RWPE2 (cell line): ENCODE data around the gene ESR1.
A peak's percentile ranks its signal among the peaks of the same experiment; 100 is the strongest.

Source experiments
- ATAC-seq: fragments of 200-7000 bp; cut with Tn5 transposase; 3 replicates; pipeline ENCODE4 v1.9.1; 2021; ENCODE audit warnings: low read depth
- DNase-seq: peaks from one replicate; pipeline ENCODE4 v3.0.0-alpha.2; 2020; ENCODE audit warnings: low spot score
- H3K27ac ChIP-seq: fragments of 450-650 bp; 2 replicates; pipeline ENCODE4 v1.5.1; 2017; ENCODE audit warnings: mild to moderate bottlenecking; ENCODE audit not compliant: poor library complexity, severe bottlenecking
- H3K27me3 ChIP-seq: fragments of 250-450 bp; sonication (Bioruptor Pico); 2 replicates; pipeline ENCODE4 v1.5.1; 2021; ENCODE audit warnings: mild to moderate bottlenecking, moderate library complexity; ENCODE audit not compliant: insufficient read depth, poor library complexity, severe bottlenecking
- H3K36me3 ChIP-seq: fragments of 250-450 bp; sonication (Bioruptor Pico); 2 replicates; pipeline ENCODE4 v1.5.1; 2020; ENCODE audit warnings: low read depth, mild to moderate bottlenecking, moderate library complexity
- H3K4me1 ChIP-seq: fragments of 250-450 bp; sonication (Bioruptor Pico); 2 replicates; pipeline ENCODE4 v1.5.1; 2021; ENCODE audit warnings: mild to moderate bottlenecking, moderate library complexity; ENCODE audit not compliant: insufficient read depth, poor library complexity, severe bottlenecking
- H3K4me3 ChIP-seq: fragments of 250-450 bp; sonication (Bioruptor Pico); 2 replicates; pipeline ENCODE4 v1.5.1; 2021; ENCODE audit warnings: mild to moderate bottlenecking, moderate library complexity; ENCODE audit not compliant: severe bottlenecking
- H3K9me3 ChIP-seq: fragments of 250-450 bp; sonication (Bioruptor Pico); 2 replicates; pipeline ENCODE4 v1.5.1; 2021; ENCODE audit warnings: mild to moderate bottlenecking, moderate library complexity; ENCODE audit not compliant: severe bottlenecking
- CTCF ChIP-seq: fragments of 450-650 bp; IDR thresholded peaks from one replicate; pipeline ENCODE4 v1.5.1; 2017; ENCODE audit warnings: mild to moderate bottlenecking, moderate library complexity; ENCODE audit not compliant: poor library complexity, severe bottlenecking

Gene ESR1

GRCh38 chr6:152099446-152100182 lies 292.1 kb downstream of the ESR1 start:
- H3K27me3 ChIP-seq: no peaks in the 10 kb centered on the region
- H3K4me1 ChIP-seq: peaks cover 40% of the 10 kb centered on the region
- H3K9me3 ChIP-seq: no peaks in the 10 kb centered on the region
- ATAC-seq (peak; percentile 16), DNase-seq (no peak)
- no peaks in the 10 kb centered on the region for H3K36me3 ChIP-seq
- H3K4me3 ChIP-seq: no peak overlapping the region
- TF ChIP-seq CTCF: no peak
- peak overlapping the region; percentile 81 for H3K27ac ChIP-seq

GRCh38 chr6:152100183-152100618 lies 292.7 kb downstream of the ESR1 start:
- H3K27ac ChIP-seq: peak overlapping the region; percentile 81
- H3K4me3 ChIP-seq: no peak overlapping the region
- peaks cover 36% of the 10 kb centered on the region for H3K4me1 ChIP-seq
- H3K27me3 ChIP-seq: no peaks in the 10 kb centered on the region
- no peak for TF ChIP-seq CTCF
- ATAC-seq: peak; percentile 43
- H3K9me3 ChIP-seq: no peaks in the 10 kb centered on the region
- no peaks in the 10 kb centered on the region for H3K36me3 ChIP-seq
- no peak for DNase-seq

GRCh38 chr6:152107973-152108372 lies 300.5 kb downstream of the ESR1 start:
- no peak overlapping the region for H3K27ac ChIP-seq
- no peaks in the 10 kb centered on the region for H3K36me3 ChIP-seq
- no peaks in the 10 kb centered on the region for H3K9me3 ChIP-seq
- DNase-seq: no peak
- peaks cover 4% of the 10 kb centered on the region for H3K4me1 ChIP-seq
- no peaks in the 10 kb centered on the region for H3K27me3 ChIP-seq
- no peak overlapping the region for H3K4me3 ChIP-seq
- no peak for ATAC-seq
- TF ChIP-seq CTCF: no peak

- DNase-seq: no peak
- TF ChIP-seq CTCF: no peak
- Histone ChIP-seq H3K4me1 (peaks cover 4% of the 10 kb centered on the region), H3K4me3 (no peak overlapping the region), H3K9me3 (no peaks in the 10 kb centered on the region), H3K36me3 (no peaks in the 10 kb centered on the region), H3K27me3 (no peaks in the 10 kb centered on the region), H3K27ac (peak overlapping the region; percentile 51)
- ATAC-seq: peak; percentile 69
Observed at GRCh38 chr6:152110886-152111820, 303.7 kb downstream of the ESR1 start.
